HG03139 (cell line): ENCODE measurements around the gene H2BK1.

Experiments
- ATAC-seq: cut with Tn5 transposase; IDR thresholded peaks from one replicate; pipeline ENCODE4 v1.9.1; 2021; ENCODE audit not compliant: unreplicated experiment

H2BK1 gene

GRCh38 chr7:151245360-151246101, 35.2 kb upstream of the H2BK1 start:
- ATAC-seq: no peak

- no peak for ATAC-seq
Measured at GRCh38 chr7:151244841-151245346, 34.6 kb upstream of the H2BK1 start.

GRCh38 chr7:151244196-151244840, 34.0 kb upstream of the H2BK1 start:
- no peak for ATAC-seq

GRCh38 chr7:151243408-151244195, 33.3 kb upstream of the H2BK1 start:
- ATAC-seq: no peak

GRCh38 chr7:151243045-151243349, 32.7 kb upstream of the H2BK1 start:
- no peak for ATAC-seq

- no peak for ATAC-seq
Measured at GRCh38 chr7:151242159-151243044, 32.1 kb upstream of the H2BK1 start.

- ATAC-seq: no peak
Measured at GRCh38 chr7:151241755-151242096, 31.4 kb upstream of the H2BK1 start.

- ATAC-seq: no peak
Measured at GRCh38 chr7:151240942-151241754, 30.9 kb upstream of the H2BK1 start.

- ATAC-seq: no peak
Measured at GRCh38 chr7:151240536-151240935, 30.2 kb upstream of the H2BK1 start.

- ATAC-seq: no peak
Measured at GRCh38 chr7:151239837-151240459, 29.7 kb upstream of the H2BK1 start.

GRCh38 chr7:151238924-151239836, 28.9 kb upstream of the H2BK1 start:
- ATAC-seq: no peak

GRCh38 chr7:151238190-151238810, 28.0 kb upstream of the H2BK1 start:
- no peak for ATAC-seq

GRCh38 chr7:151237244-151238189, 27.2 kb upstream of the H2BK1 start:
- ATAC-seq: no peak

GRCh38 chr7:151236406-151236805, 26.1 kb upstream of the H2BK1 start:
- ATAC-seq: no peak

GRCh38 chr7:151235091-151235787, 25.0 kb upstream of the H2BK1 start:
- no peak for ATAC-seq

GRCh38 chr7:151233804-151234203, 23.5 kb upstream of the H2BK1 start:
- no peak for ATAC-seq
